C4-2B (cell line): Measurements from ENCODE around the gene CILP.
A peak's percentile ranks its signal among the peaks of the same experiment; 100 is the strongest.

Experiments
- H3K27ac ChIP-seq: fragments of 450-650 bp; 2 replicates; pipeline ENCODE4 v1.5.1; 2017
- CTCF ChIP-seq: fragments of 450-650 bp; conservative IDR thresholded peaks from 2 replicates; pipeline ENCODE4 v1.5.1; 2017; ENCODE audit warnings: mild to moderate bottlenecking
- ZFX ChIP-seq: fragments of 450-650 bp; IDR thresholded peaks from 2 replicates; pipeline ENCODE4 v1.6.1; 2017

CILP gene

GRCh38 chr15:65177901-65178300 is 33.4 kb downstream of the CILP start:
- TF ChIP-seq CTCF (no peak), ZFX (no peak)
- H3K27ac ChIP-seq = no peak overlapping the region

GRCh38 chr15:65176056-65176455 is 35.2 kb downstream of the CILP start:
- no peak for TF ChIP-seq ZFX
- TF ChIP-seq CTCF = no peak
- no peak overlapping the region for H3K27ac ChIP-seq

- H3K27ac ChIP-seq = no peak overlapping the region
- TF ChIP-seq CTCF = no peak
- TF ChIP-seq ZFX = no peak
Observed at GRCh38 chr15:65175511-65175910, 35.8 kb downstream of the CILP start.

GRCh38 chr15:65174509-65174908 is 36.8 kb downstream of the CILP start:
- TF ChIP-seq CTCF (no peak), ZFX (no peak)

GRCh38 chr15:65172531-65172930 is 38.7 kb downstream of the CILP start:
- no peak for TF ChIP-seq CTCF
- TF ChIP-seq ZFX = no peak
- H3K27ac ChIP-seq = no peak overlapping the region

More at GRCh38 chr15:65174509-65174908, 36.8 kb downstream of the CILP start:
- H3K27ac ChIP-seq = no peak overlapping the region

GRCh38 chr15:65171428-65171827 is 39.8 kb downstream of the CILP start:
- TF ChIP-seq ZFX = no peak
- TF ChIP-seq CTCF = no peak
- H3K27ac ChIP-seq = peak overlapping the region; percentile 9; the same call in 1 of the 2 replicates

- H3K27ac ChIP-seq = no peak overlapping the region
- no peak for TF ChIP-seq ZFX
- no peak for TF ChIP-seq CTCF
Observed at GRCh38 chr15:65165875-65166274, 45.4 kb downstream of the CILP start.
